IMR-90 (cell line): ENCODE results near the gene SGCA. TPM values are rescaled to one million over a fixed set of nuclear protein-coding genes. Genes with fewer than 3 reads are reported as not detected.

Experiments
- ATAC-seq: fragments of 200-7000 bp; cut with Tn5 transposase; 2 replicates; pipeline ENCODE4 v1.9.1; 2020; ENCODE audit warnings: low read depth, mild to moderate bottlenecking, moderate library complexity
- BruUV-seq: library from RNA; stranded (reverse); fragments of 400-500 nt; replicated peaks from 2 replicates; lab custom pipeline; 2021; lab: Mats Ljungman, UMichigan
- CTCF ChIA-PET: fragments of 300-600 bp; formaldehyde crosslinking; extraction: SDS; loops from one replicate; lab custom pipeline; 2021; ENCODE audit warnings: antibody characterized with exemption; lab: Yijun Ruan, JAX
- POLR2A ChIA-PET: fragments of 300-600 bp; sonication (Branson Sonifier 250); formaldehyde crosslinking; loops from one replicate; lab custom pipeline; 2022; ENCODE audit warnings: antibody characterized with exemption; ENCODE audit not compliant: unreplicated experiment; lab: Charles Lee
- DNase-seq: peaks from one replicate; pipeline ENCODE4 v3.0.0; 2013
- H2AFZ ChIP-seq: replicated peaks from 2 replicates; pipeline ENCODE3; 2013; ENCODE audit warnings: low read length, mild to moderate bottlenecking; ENCODE audit not compliant: poor library complexity
- H2AK5ac ChIP-seq: 2 replicates; pipeline ENCODE4 v1.6.1; 2013; ENCODE audit warnings: low read depth, low read length, inconsistent platforms
- H2AK9ac ChIP-seq: replicated peaks from 2 replicates; pipeline ENCODE3; 2013; ENCODE audit warnings: mild to moderate bottlenecking, low read depth, low read length, moderate library complexity; ENCODE audit not compliant: poor library complexity
- H2BK120ac ChIP-seq: 2 replicates; pipeline ENCODE4 v1.6.1; 2013; ENCODE audit warnings: low read depth, low read length, inconsistent platforms
- H2BK15ac ChIP-seq: 3 replicates; pipeline ENCODE4 v1.6.1; 2013; ENCODE audit warnings: low read depth, low read length, inconsistent platforms
- H2BK20ac ChIP-seq: 2 replicates; pipeline ENCODE4 v1.6.1; 2013; ENCODE audit warnings: low read depth, mild to moderate bottlenecking, inconsistent platforms, low read length, moderate library complexity
- H2BK5ac ChIP-seq: 2 replicates; pipeline ENCODE4 v1.6.1; 2013; ENCODE audit warnings: mild to moderate bottlenecking, low read depth, low read length, inconsistent platforms; ENCODE audit not compliant: poor library complexity, severe bottlenecking
- H3K14ac ChIP-seq: replicated peaks from 2 replicates; pipeline ENCODE4 v1.6.1; 2013; ENCODE audit warnings: low read depth, low read length, inconsistent platforms
- H3K18ac ChIP-seq: 2 replicates; pipeline ENCODE4 v1.6.1; 2013; ENCODE audit warnings: low read depth, low read length, control low read depth
- H3K23ac ChIP-seq: 2 replicates; pipeline ENCODE4 v1.6.1; 2013; ENCODE audit warnings: low read depth, low read length, inconsistent platforms
- H3K27ac ChIP-seq: 2 replicates; pipeline ENCODE4 v1.5.1; 2013; ENCODE audit warnings: mild to moderate bottlenecking, control low read depth, low read length; ENCODE audit not compliant: insufficient read depth
- H3K27me3 ChIP-seq: 2 replicates; pipeline ENCODE4 v1.6.1; 2013; ENCODE audit warnings: low read length; ENCODE audit not compliant: control insufficient read depth, insufficient read depth
- H3K36me3 ChIP-seq: 2 replicates; pipeline ENCODE4 v1.6.1; 2013; ENCODE audit warnings: low read length, mixed read lengths; ENCODE audit not compliant: control insufficient read depth, insufficient read depth
- H3K4ac ChIP-seq: 2 replicates; pipeline ENCODE4 v1.6.1; 2013; ENCODE audit warnings: low read depth, low read length, inconsistent platforms
- H3K4me1 ChIP-seq: 2 replicates; pipeline ENCODE4 v1.6.1; 2013; ENCODE audit warnings: low read length, mixed read lengths; ENCODE audit not compliant: control insufficient read depth, insufficient read depth
- H3K4me2 ChIP-seq: 2 replicates; pipeline ENCODE4 v1.6.1; 2013; ENCODE audit warnings: low read depth, mild to moderate bottlenecking, control low read depth, low read length, moderate library complexity
- H3K4me3 ChIP-seq: 2 replicates; pipeline ENCODE4 v1.5.1; 2013; ENCODE audit warnings: low read depth, mild to moderate bottlenecking, control low read depth, low read length, moderate library complexity; ENCODE audit not compliant: insufficient read depth
- H3K56ac ChIP-seq: 2 replicates; pipeline ENCODE4 v1.6.1; 2013; ENCODE audit warnings: low read length, inconsistent platforms; ENCODE audit not compliant: insufficient read depth; ENCODE audit errors: extremely low read depth
- H3K79me1 ChIP-seq, 2 experiments: 2 replicates each; pipeline ENCODE4 v1.6.1; 2013; ENCODE audit warnings: low read length in 2 of 2, inconsistent platforms in 1 of 2, low read depth in 1 of 2
- H3K9ac ChIP-seq: 2 replicates; pipeline ENCODE4 v1.6.1; 2013; ENCODE audit warnings: low read depth, low read length, control low read depth
- H3K9me1 ChIP-seq: 2 replicates; pipeline ENCODE4 v1.6.1; 2013; ENCODE audit warnings: low read length, inconsistent platforms; ENCODE audit not compliant: insufficient read depth
- H3K9me3 ChIP-seq: 2 replicates; pipeline ENCODE4 v1.6.1; 2013; ENCODE audit warnings: low read length; ENCODE audit not compliant: control insufficient read depth, insufficient read depth
- H4K20me1 ChIP-seq: 2 replicates; pipeline ENCODE4 v1.6.1; 2013; ENCODE audit warnings: low read length, inconsistent platforms; ENCODE audit not compliant: insufficient read depth
- H4K5ac ChIP-seq: 2 replicates; pipeline ENCODE4 v1.6.1; 2013; ENCODE audit warnings: mild to moderate bottlenecking, low read depth, low read length, control low read depth
- H4K8ac ChIP-seq, 2 experiments: 2 replicates each; pipeline ENCODE4 v1.6.1; 2013; ENCODE audit warnings: low read depth in 2 of 2, low read length in 2 of 2, control low read depth in 1 of 2, inconsistent platforms in 1 of 2
- H4K91ac ChIP-seq: 2 replicates; pipeline ENCODE4 v1.6.1; 2013; ENCODE audit warnings: low read depth, low read length, inconsistent platforms; ENCODE audit not compliant: insufficient read depth
- MAZ ChIP-seq: IDR thresholded peaks from 2 replicates; pipeline ENCODE4 v1.6.1; 2012; ENCODE audit warnings: low read depth, mild to moderate bottlenecking, low read length, improper control_type of control experiment, moderate library complexity, borderline replicate concordance
- RCOR1 ChIP-seq: IDR thresholded peaks from 2 replicates; pipeline ENCODE4 v1.6.1; 2012; ENCODE audit warnings: mild to moderate bottlenecking, low read length, improper control_type of control experiment; ENCODE audit not compliant: insufficient replicate concordance
- SMC3 ChIP-seq: fragments of 150-350 bp; IDR thresholded peaks from 2 replicates; pipeline ENCODE4 v1.6.1; 2016; ENCODE audit warnings: low read depth, mild to moderate bottlenecking, antibody characterized with exemption, low read length, moderate library complexity
- WGBS, 2 experiments: methylation state at CpG; one replicate each; pipeline versions ENCODE4 v1.1.5 to v1.1.7; 2013; ENCODE audit warnings: missing lambda C conversion rate in 2 of 2; ENCODE audit not compliant: insufficient read length in 1 of 2; ENCODE audit errors: extremely low coverage in 2 of 2; 5-methylcytosine and 5-hydroxymethylcytosine counted together
- dilution Hi-C: fragments of 300-500 bp; cut with HindIII; formaldehyde crosslinking; loops from one replicate; pipeline ENCODE4 v1.14.3; 2018; ENCODE audit warnings: low sequenced_read_pairs; ENCODE audit not compliant: unreplicated experiment
- in situ Hi-C: fragments of 300-500 bp; cut with MboI; formaldehyde crosslinking; loops from 3 replicates; pipeline ENCODE4 v1.14.3; 2019; ENCODE audit warnings: low sequenced_read_pairs, inconsistent platforms, mixed read lengths
- intact Hi-C: fragments of 100-400 bp; cut with micrococcal nuclease; formaldehyde crosslinking; loops from 2 replicates; pipeline ENCODE4 v1.10.0; 2022
- polyA plus RNA-seq, 3 experiments: library from polyadenylated mRNA; depleted of rRNA; stranded (reverse); fragments of >200 nt; gene quantifications; 2 replicates each; pipeline ENCODE4 v1.2.3, GENCODE V29; 2012; ENCODE audit warnings: low replicate concordance in 1 of 3
- total RNA-seq: library from RNA; depleted of rRNA; stranded (reverse); fragments of >200 nt; gene quantifications from 2 replicates; pipeline ENCODE4 v1.2.3, GENCODE V29; 2012
- TF ChIP-seq, protein P1 (sequence below): conservative IDR thresholded peaks from 2 replicates; pipeline ENCODE4 v1.5.1; 2012; ENCODE audit warnings: mild to moderate bottlenecking, low read depth, low read length, improper control_type of control experiment

SGCA gene
- total and polyA plus RNA-seq, 2 of the 4 experiments (the other 2 are of a cell fraction) = 0.19 TPM; not detected in 1

DNA sequence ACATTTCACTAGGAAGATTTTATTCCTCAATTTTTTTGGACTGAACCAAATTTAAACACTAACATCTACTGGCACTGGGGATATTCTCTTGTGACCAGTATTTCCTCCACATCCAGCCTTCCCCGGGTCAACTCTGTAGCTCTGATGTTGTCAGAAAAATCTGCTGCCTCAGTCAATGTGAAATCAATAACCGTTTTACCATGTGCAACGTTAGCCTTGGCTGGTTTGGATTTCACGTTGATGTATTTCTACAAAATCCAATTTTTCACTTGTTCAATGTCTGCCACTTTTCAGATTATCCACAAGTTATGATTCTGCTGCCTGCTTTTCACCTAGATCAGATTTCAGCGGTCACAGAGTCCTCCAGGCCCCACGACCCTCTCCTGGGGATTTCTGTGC is 7.1 kb downstream of the SGCA start:
- Histone ChIP-seq H3K9me3 (no peaks in the 10 kb centered on the region), H3K14ac (peak overlapping the region; percentile 89), H3K27me3 (no peaks in the 10 kb centered on the region), H3K4ac (peak overlapping the region; percentile 94), H3K4me1 (peaks cover 28% of the 10 kb centered on the region), H2BK120ac (peak overlapping the region; percentile 94), H3K36me3 (peaks cover 11% of the 10 kb centered on the region), H4K91ac (peak overlapping the region; percentile 93), H3K18ac (peak overlapping the region; percentile 71), H4K5ac (peak overlapping the region; percentile 29), H2AFZ (peak overlapping the region; percentile 87), H2BK20ac (peak overlapping the region; percentile 96), H3K56ac (peak overlapping the region; percentile 80), H3K9me1 (peaks cover 23% of the 10 kb centered on the region), H2BK15ac (peak overlapping the region; percentile 89; the same call in 2 of the 3 replicates), H2BK5ac (peak overlapping the region; percentile 92), H3K79me1 (peaks cover 17 to 38% of the 10 kb centered on the region in 2 experiments; a peak in 3 of 4 replicates), H3K9ac (peak overlapping the region; percentile 63), H3K27ac (peak overlapping the region; percentile 93), H2AK9ac (peak overlapping the region; percentile 71), H3K23ac (peak overlapping the region; percentile 87), H2AK5ac (peak overlapping the region; percentile 99), H3K4me2 (peak overlapping the region; percentile 8; the same call in 1 of the 2 replicates), H4K20me1 (no peaks in the 10 kb centered on the region; the same call in 1 of the 2 replicates), H4K8ac (peak overlapping the region; percentile 63 to 90), H3K4me3 (no peak overlapping the region)
- CTCF ChIA-PET = interaction anchor here (1.0 to 1.8 kb wide), 2 partner anchors 101 to 123 kb away, joined by 3 to 6 read pairs; partner anchors contain the start of gene TMEM92
- TF ChIP-seq RCOR1 = no peak
- TF ChIP-seq SMC3 = no peak
- TF ChIP-seq, protein P1, sequence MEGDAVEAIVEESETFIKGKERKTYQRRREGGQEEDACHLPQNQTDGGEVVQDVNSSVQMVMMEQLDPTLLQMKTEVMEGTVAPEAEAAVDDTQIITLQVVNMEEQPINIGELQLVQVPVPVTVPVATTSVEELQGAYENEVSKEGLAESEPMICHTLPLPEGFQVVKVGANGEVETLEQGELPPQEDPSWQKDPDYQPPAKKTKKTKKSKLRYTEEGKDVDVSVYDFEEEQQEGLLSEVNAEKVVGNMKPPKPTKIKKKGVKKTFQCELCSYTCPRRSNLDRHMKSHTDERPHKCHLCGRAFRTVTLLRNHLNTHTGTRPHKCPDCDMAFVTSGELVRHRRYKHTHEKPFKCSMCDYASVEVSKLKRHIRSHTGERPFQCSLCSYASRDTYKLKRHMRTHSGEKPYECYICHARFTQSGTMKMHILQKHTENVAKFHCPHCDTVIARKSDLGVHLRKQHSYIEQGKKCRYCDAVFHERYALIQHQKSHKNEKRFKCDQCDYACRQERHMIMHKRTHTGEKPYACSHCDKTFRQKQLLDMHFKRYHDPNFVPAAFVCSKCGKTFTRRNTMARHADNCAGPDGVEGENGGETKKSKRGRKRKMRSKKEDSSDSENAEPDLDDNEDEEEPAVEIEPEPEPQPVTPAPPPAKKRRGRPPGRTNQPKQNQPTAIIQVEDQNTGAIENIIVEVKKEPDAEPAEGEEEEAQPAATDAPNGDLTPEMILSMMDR = no peak
- TF ChIP-seq MAZ = no peak
- ATAC-seq = no peak
- in situ Hi-C loops = loop anchor here (10.0 kb wide), 1 partner anchor 112 kb away; no protein-coding TSS in a partner anchor
- POLR2A ChIA-PET = interaction anchor here (1.0 to 1.5 kb wide), 3 partner anchors 27 to 33 kb away, joined by 4 read pairs; no protein-coding TSS in a partner anchor
- intact Hi-C loops = loop anchor here (1.0 to 2.0 kb wide), 2 partner anchors 100 to 118 kb away; no protein-coding TSS in a partner anchor
- WGBS, 2 experiments = 45% methylated on average over 4 of the region's 6 CpGs; no CpG with 5 or more reads in 1 of the 2 experiments
- dilution Hi-C loops = no loop called here
- no TSS peak for BruUV-seq
- no peak for DNase-seq
